ENCODE measurements around the gene TOLLIP.

TOLLIP gene

GRCh38 chr11:1232883-1233321, 76.5 kb downstream of the TOLLIP start:
- DNase-seq (ENCODE audit: low spot score) = no peak
- in situ Hi-C loops (cut with MboI; ENCODE audit: low pct_unique_long_range_greater_than_20kb, low sequenced_read_pairs, unreplicated experiment) = no loop called here
- TF ChIP-seq, protein P1, sequence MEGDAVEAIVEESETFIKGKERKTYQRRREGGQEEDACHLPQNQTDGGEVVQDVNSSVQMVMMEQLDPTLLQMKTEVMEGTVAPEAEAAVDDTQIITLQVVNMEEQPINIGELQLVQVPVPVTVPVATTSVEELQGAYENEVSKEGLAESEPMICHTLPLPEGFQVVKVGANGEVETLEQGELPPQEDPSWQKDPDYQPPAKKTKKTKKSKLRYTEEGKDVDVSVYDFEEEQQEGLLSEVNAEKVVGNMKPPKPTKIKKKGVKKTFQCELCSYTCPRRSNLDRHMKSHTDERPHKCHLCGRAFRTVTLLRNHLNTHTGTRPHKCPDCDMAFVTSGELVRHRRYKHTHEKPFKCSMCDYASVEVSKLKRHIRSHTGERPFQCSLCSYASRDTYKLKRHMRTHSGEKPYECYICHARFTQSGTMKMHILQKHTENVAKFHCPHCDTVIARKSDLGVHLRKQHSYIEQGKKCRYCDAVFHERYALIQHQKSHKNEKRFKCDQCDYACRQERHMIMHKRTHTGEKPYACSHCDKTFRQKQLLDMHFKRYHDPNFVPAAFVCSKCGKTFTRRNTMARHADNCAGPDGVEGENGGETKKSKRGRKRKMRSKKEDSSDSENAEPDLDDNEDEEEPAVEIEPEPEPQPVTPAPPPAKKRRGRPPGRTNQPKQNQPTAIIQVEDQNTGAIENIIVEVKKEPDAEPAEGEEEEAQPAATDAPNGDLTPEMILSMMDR (IDR thresholded peaks at IDR 0.05; ENCODE audit: extremely low read depth, insufficient read depth, missing control alignments) = no peak

- TF ChIP-seq, protein P1 (IDR thresholded peaks at IDR 0.05; ENCODE audit: extremely low read depth, insufficient read depth, missing control alignments) = no peak
- DNase-seq (ENCODE audit: low spot score) = no peak
- in situ Hi-C loops (cut with MboI; ENCODE audit: low pct_unique_long_range_greater_than_20kb, low sequenced_read_pairs, unreplicated experiment) = no loop called here
Observed at GRCh38 chr11:1232021-1232882, 77.2 kb downstream of the TOLLIP start.

GRCh38 chr11:1231396-1232020, 77.9 kb downstream of the TOLLIP start:
- DNase-seq (ENCODE audit: low spot score) = no peak
- in situ Hi-C loops (cut with MboI; ENCODE audit: low pct_unique_long_range_greater_than_20kb, low sequenced_read_pairs, unreplicated experiment) = no loop called here
- TF ChIP-seq, protein P1 (IDR thresholded peaks at IDR 0.05; ENCODE audit: extremely low read depth, insufficient read depth, missing control alignments) = no peak

DNA sequence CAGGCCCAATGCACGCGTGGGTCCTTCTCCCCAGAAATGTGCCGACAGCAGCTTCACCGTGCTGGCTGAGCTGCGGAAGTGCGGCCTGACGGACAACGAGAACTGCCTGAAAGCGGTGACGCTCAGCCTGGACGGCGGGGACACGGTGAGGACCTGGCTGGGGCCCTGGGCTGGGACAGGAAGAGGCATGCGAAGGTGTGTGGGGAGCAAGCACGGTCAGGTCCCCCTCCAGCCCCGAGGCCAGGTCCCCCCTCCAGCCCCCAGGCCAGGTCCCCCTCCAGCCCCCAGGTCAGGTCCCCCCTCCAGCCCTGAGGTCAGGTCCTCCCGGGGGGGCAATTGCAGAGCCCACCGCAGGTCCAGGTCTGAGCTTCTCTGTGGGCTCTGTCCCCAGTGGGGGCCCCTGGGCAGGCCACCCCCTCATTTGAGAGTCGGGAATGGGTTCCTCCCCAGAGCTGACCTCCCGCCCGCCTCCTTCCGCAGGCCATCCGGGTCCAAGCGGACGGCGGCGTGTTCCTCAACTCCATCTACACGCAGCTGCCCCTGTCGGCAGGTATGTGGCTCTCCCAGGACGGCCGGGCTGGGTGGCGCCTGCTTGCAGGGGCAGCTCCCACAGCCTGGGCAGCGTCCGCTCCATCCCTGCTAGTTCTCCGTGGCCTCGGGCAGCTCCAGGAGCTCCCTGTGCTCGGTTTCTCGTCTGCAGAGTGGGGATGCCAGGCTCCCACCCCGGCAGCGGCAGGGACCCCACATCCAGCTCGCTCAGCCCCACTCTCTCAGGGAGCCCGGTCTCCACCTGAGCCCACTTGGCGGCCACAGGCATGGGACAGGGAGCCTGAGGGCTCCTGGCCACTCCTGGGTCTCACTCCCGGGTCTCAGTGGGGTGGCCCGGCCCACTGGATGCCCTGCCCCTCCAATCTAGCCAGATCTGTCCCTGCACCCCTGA, 78.7 kb downstream of the TOLLIP start:
- in situ Hi-C loops (cut with MboI; ENCODE audit: low pct_unique_long_range_greater_than_20kb, low sequenced_read_pairs, unreplicated experiment) = no loop called here

DNA sequence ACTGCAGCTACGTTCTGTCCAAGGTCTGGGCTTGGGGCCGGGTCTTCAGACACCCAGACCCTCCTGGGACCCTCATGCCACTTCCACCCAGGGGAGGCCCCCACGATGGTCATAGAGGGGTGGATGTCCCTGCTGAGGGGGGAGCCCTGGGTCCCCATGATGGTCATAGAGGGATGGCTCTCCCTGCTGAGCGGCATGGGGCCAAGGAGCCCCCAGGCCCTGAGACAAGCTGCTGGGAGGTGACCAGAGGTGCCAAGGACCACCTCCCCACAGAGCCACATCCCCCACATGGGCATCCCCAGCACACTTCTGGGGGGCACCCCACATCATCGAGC, 79.3 kb downstream of the TOLLIP start:
- TF ChIP-seq, protein P1 (IDR thresholded peaks at IDR 0.05; ENCODE audit: extremely low read depth, insufficient read depth, missing control alignments) = no peak
- DNase-seq (ENCODE audit: low spot score) = no peak
- in situ Hi-C loops (cut with MboI; ENCODE audit: low pct_unique_long_range_greater_than_20kb, low sequenced_read_pairs, unreplicated experiment) = no loop called here

More for the DNA sequence above, 78.7 kb downstream of the TOLLIP start:
- DNase-seq (ENCODE audit: low spot score) = no peak
- TF ChIP-seq, protein P1 (IDR thresholded peaks at IDR 0.05; ENCODE audit: extremely low read depth, insufficient read depth, missing control alignments) = no peak

DNA sequence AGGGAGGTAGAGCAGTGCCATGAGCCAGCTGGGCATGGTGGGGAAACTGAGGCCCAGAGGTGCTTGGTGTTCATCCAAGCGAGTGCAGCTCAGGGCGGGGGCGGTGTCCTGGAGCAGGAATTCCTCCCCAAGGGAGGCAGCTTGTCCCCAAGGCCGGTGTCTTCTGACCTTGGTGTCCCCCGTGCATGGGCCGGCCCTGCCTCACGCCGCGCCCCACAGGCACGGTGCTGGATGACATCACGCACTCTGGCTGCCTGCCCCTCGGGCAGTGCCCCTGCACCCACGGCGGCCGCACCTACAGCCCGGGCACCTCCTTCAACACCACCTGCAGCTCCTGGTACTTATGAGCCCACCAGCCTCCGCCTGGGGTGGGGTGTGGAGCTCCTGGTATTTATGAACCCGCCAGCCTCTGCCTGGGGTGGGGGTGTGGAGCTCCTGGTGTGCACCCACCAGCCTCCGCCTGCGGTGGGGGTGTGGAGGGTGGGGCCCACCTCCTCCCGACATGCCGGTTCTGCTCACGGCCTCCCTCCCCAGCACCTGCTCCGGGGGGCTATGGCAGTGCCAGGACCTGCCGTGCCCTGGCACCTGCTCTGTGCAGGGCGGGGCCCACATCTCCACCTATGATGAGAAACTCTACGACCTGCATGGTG, 79.8 kb downstream of the TOLLIP start:
- TF ChIP-seq, protein P1 (IDR thresholded peaks at IDR 0.05; ENCODE audit: extremely low read depth, insufficient read depth, missing control alignments) = no peak
- in situ Hi-C loops (cut with MboI; ENCODE audit: low pct_unique_long_range_greater_than_20kb, low sequenced_read_pairs, unreplicated experiment) = no loop called here
- no peak for DNase-seq (ENCODE audit: low spot score)

All from GM13977 (cell line).